NT2/D1 (cell line): ENCODE measurements around the gene TMEM164.

Source experiments
- SUZ12 ChIP-seq: IDR thresholded peaks from 2 replicates; pipeline ENCODE4 v1.6.1; 2011; ENCODE audit not compliant: insufficient read length, insufficient read depth; ENCODE audit errors: extremely low read depth
- YY1 ChIP-seq: IDR thresholded peaks from 2 replicates; pipeline ENCODE4 v1.6.1; 2011; ENCODE audit not compliant: insufficient read length, insufficient read depth
- ZNF274 ChIP-seq: IDR thresholded peaks from 2 replicates; pipeline ENCODE4 v1.6.1; 2011; ENCODE audit warnings: mild to moderate bottlenecking, low read depth, low read length

- TF ChIP-seq ZNF274 (no peak), YY1 (no peak), SUZ12 (no peak)
These were observed at the start of gene TMEM164 for GRCh38 chrX:110002300-110003166.
